Measurements from ENCODE around the gene GALNT8. TPM values are rescaled to one million over a fixed set of nuclear protein-coding genes. Genes with fewer than 3 reads are reported as not detected.

The GALNT8 gene
- polyA plus RNA-seq, 1 experiment: not detected

- no peak for DNase-seq (ENCODE audit: low read depth)
- TF ChIP-seq CTCF (IDR thresholded peaks at IDR 0.05; ENCODE audit: insufficient read depth, low read depth, low read length): no peak
- ChIA-PET POLR2A (no interaction called here), CTCF (interaction anchor here (0.6 to 1.3 kb wide), 2 partner anchors 9 to 294 kb away, joined by 5 read pairs; no protein-coding TSS in a partner anchor)
- no peaks in the 10 kb centered on the region for H3K36me3 ChIP-seq (ENCODE audit: control insufficient read depth, insufficient read depth, low read length)
- H3K27me3 ChIP-seq (ENCODE audit: control insufficient read depth, insufficient read depth, low read length): no peaks in the 10 kb centered on the region
- H3K4me3 ChIP-seq (ENCODE audit: low read depth, low read length): no peak overlapping the region
Observed at GRCh38 chr12:4766445-4766844, 46.2 kb downstream of the GALNT8 start.

- ChIA-PET CTCF (interaction anchor here (0.6 to 1.2 kb wide), 3 partner anchors 9 to 295 kb away, joined by 4 to 5 read pairs (median 4); no protein-coding TSS in a partner anchor), POLR2A (no interaction called here)
- Histone ChIP-seq H3K36me3 (ENCODE audit: control insufficient read depth, insufficient read depth, low read length) (no peaks in the 10 kb centered on the region), H3K27me3 (ENCODE audit: control insufficient read depth, insufficient read depth, low read length) (no peaks in the 10 kb centered on the region), H3K4me3 (ENCODE audit: low read depth, low read length) (no peak overlapping the region)
- DNase-seq (ENCODE audit: low read depth): no peak
- no peak for TF ChIP-seq CTCF (IDR thresholded peaks at IDR 0.05; ENCODE audit: insufficient read depth, low read depth, low read length)
Observed at GRCh38 chr12:4767186-4767585, 47.0 kb downstream of the GALNT8 start.

GRCh38 chr12:4768341-4768740 lies 48.1 kb downstream of the GALNT8 start:
- no peak overlapping the region for H3K4me3 ChIP-seq (ENCODE audit: low read depth, low read length)
- no peak for TF ChIP-seq CTCF (IDR thresholded peaks at IDR 0.05; ENCODE audit: insufficient read depth, low read depth, low read length)
- H3K27me3 ChIP-seq (ENCODE audit: control insufficient read depth, insufficient read depth, low read length): no peaks in the 10 kb centered on the region
- POLR2A ChIA-PET: no interaction called here
- no peak for DNase-seq (ENCODE audit: low read depth)
- no peaks in the 10 kb centered on the region for H3K36me3 ChIP-seq (ENCODE audit: control insufficient read depth, insufficient read depth, low read length)
- CTCF ChIA-PET: interaction anchor here (1.2 kb wide), 1 partner anchor 10 kb away, joined by 4 read pairs; no protein-coding TSS in a partner anchor

GRCh38 chr12:4769073-4769472 lies 48.9 kb downstream of the GALNT8 start:
- DNase-seq (ENCODE audit: low read depth): no peak
- no peak overlapping the region for H3K4me3 ChIP-seq (ENCODE audit: low read depth, low read length)
- no peaks in the 10 kb centered on the region for H3K36me3 ChIP-seq (ENCODE audit: control insufficient read depth, insufficient read depth, low read length)
- no peak for TF ChIP-seq CTCF (IDR thresholded peaks at IDR 0.05; ENCODE audit: insufficient read depth, low read depth, low read length)
- POLR2A ChIA-PET: no interaction called here
- no peaks in the 10 kb centered on the region for H3K27me3 ChIP-seq (ENCODE audit: control insufficient read depth, insufficient read depth, low read length)
- CTCF ChIA-PET: interaction anchor here (1.1 kb wide), 1 partner anchor 11 kb away, joined by 4 read pairs; no protein-coding TSS in a partner anchor

GRCh38 chr12:4771172-4771959 lies 51.2 kb downstream of the GALNT8 start:
- Histone ChIP-seq H3K4me3 (ENCODE audit: low read depth, low read length) (no peak overlapping the region), H3K36me3 (ENCODE audit: control insufficient read depth, insufficient read depth, low read length) (no peaks in the 10 kb centered on the region), H3K27me3 (ENCODE audit: control insufficient read depth, insufficient read depth, low read length) (no peaks in the 10 kb centered on the region)
- TF ChIP-seq CTCF (IDR thresholded peaks at IDR 0.05; ENCODE audit: insufficient read depth, low read depth, low read length): no peak
- CTCF ChIA-PET: no interaction called here
- no peak for DNase-seq (ENCODE audit: low read depth)
- POLR2A ChIA-PET: no interaction called here

Data from BJ (cell line).